ENCODE measurements around the gene RPTOR. TPM values are rescaled to one million over a fixed set of nuclear protein-coding genes. Genes with fewer than 3 reads are reported as not detected.

The RPTOR gene
- total and polyA plus RNA-seq, 10 of the 15 experiments (the other 5 are each of a cell fraction or from before 2014, with no cell fraction given), result 0.18 to 32.1 (median 7.8) TPM

- Histone ChIP-seq H3K27me3 (replicated peaks in 1 of 2; ENCODE audit: control insufficient read depth in 2 of 2, insufficient read depth in 2 of 2, low read length in 1 of 2) (no peaks in the 10 kb centered on the region), H3K9ac (ENCODE audit: control insufficient read depth, insufficient read depth, low read length) (peak overlapping the region; percentile 35; the same call in 1 of the 2 replicates), H3K4me3 (no peak overlapping the region), H4K20me1 (ENCODE audit: control insufficient read depth, insufficient read depth) (no peaks in the 10 kb centered on the region), H3K4me2 (ENCODE audit: control insufficient read depth, insufficient read depth) (peak overlapping the region; percentile 81), H3K36me3 (ENCODE audit: control insufficient read depth in 2 of 2, insufficient read depth in 2 of 2, low read length in 1 of 2) (peaks cover 4 to 7% of the 10 kb centered on the region in 2 experiments; a peak in 3 of 4 replicates), H3K27ac (ENCODE audit: control insufficient read depth, insufficient read depth) (peak overlapping the region; percentile 65), H3K9me3 (replicated peaks; ENCODE audit: control insufficient read depth, insufficient read depth, low read length) (no peaks in the 10 kb centered on the region), H3K79me2 (ENCODE audit: control insufficient read depth, insufficient read depth, low read length) (no peaks in the 10 kb centered on the region), H2AFZ (ENCODE audit: control insufficient read depth, low read depth, low read length) (peak overlapping the region; percentile 73; the same call in 1 of the 2 replicates), H3K4me1 (ENCODE audit: control insufficient read depth, insufficient read depth, low read length) (peaks cover 26% of the 10 kb centered on the region)
- FAIRE-seq, result no peak
- RAD21 ChIA-PET (ENCODE audit: unreplicated experiment), result interaction anchor here (0.6 to 1.6 kb wide), 7 partner anchors 16 to 347 kb away, joined by 3 to 4 read pairs (median 3); no protein-coding TSS in a partner anchor
- intact Hi-C loops (cut with micrococcal nuclease; ENCODE audit: unreplicated experiment) (no loop called here), in situ Hi-C loops (cut with MboI) (no loop called here)
- ATAC-seq, result no peak
- DNase-seq (ENCODE audit: low read depth, low spot score), result no peak
- 96% methylated on average over 20 of the region's 20 CpGs for WGBS (ENCODE audit: insufficient coverage, insufficient replicate concordance, low lambda C conversion rate, missing lambda C conversion rate)
- BruUV-seq (replicated peaks), result no TSS peak
- POLR2A ChIA-PET, result interaction anchor here (1.0 to 1.4 kb wide), 2 partner anchors 37 to 58 kb away, joined by 3 to 4 read pairs; no protein-coding TSS in a partner anchor
- SMC1A ChIA-PET (ENCODE audit: uncharacterized antibody, unreplicated experiment), result interaction anchor here (0.9 to 1.9 kb wide), 6 partner anchors 8 to 347 kb away, joined by 3 to 5 read pairs (median 4); no protein-coding TSS in a partner anchor
- CTCF ChIA-PET, result interaction anchor here (1.4 to 3.0 kb wide), 2 partner anchors 16 to 37 kb away, joined by 6 to 10 read pairs; no protein-coding TSS in a partner anchor
- TF ChIP-seq POLR2A (IDR thresholded peaks at IDR 0.05; ENCODE audit: low read depth, low read length) (peak; percentile 3; the same call in 1 of the 2 replicates), ZBTB40 (IDR thresholded peaks at IDR 0.05; ENCODE audit: borderline replicate concordance) (no peak), SMARCA5 (IDR thresholded peaks at IDR 0.05) (no peak), SUZ12 (IDR thresholded peaks at IDR 0.05; ENCODE audit: unreplicated experiment) (no peak), CEBPZ (IDR thresholded peaks at IDR 0.05; ENCODE audit: low read depth, low read length) (no peak), BRCA1 (IDR thresholded peaks at IDR 0.05; ENCODE audit: low read depth, low read length) (no peak), ZSCAN29 (IDR thresholded peaks at IDR 0.05) (no peak)
Observed at GRCh38 chr17:80774146-80774545, 229.5 kb downstream of the RPTOR start.
